Small intestine (tissue), 7 donors: Measurements from ENCODE around the gene ELF5. TPM values are rescaled to one million over a fixed set of nuclear protein-coding genes. Genes with fewer than 3 reads are reported as not detected.

Source experiments
- DNase-seq, 2 donors: peaks; one replicate each; pipeline versions ENCODE4 v3.0.0 to v3.0.0-alpha.2; 2013
- FAIRE-seq: peaks from 2 replicates; lab custom pipeline; 2012; peaks lifted over from hg19 to GRCh38; lab: Jason Lieb, UNC
- H3K27ac ChIP-seq, 3 donors: one replicate each; pipeline ENCODE4 v1.5.1; 2013; ENCODE audit warnings: low read length in 2 of 3, mild to moderate bottlenecking in 2 of 3, control low read depth in 1 of 3, inconsistent platforms in 1 of 3, low read depth in 1 of 3, moderate library complexity in 1 of 3
- H3K27me3 ChIP-seq, 3 donors: one replicate each; pipeline ENCODE4 v1.6.1; 2013; ENCODE audit warnings: low read length in 3 of 3, inconsistent platforms in 1 of 3; ENCODE audit not compliant: control insufficient read depth in 3 of 3, insufficient read depth in 3 of 3
- H3K36me3 ChIP-seq, 3 donors: one replicate each; pipeline ENCODE4 v1.6.1; 2013; ENCODE audit warnings: low read length in 3 of 3, inconsistent platforms in 1 of 3, low read depth in 1 of 3, mild to moderate bottlenecking in 1 of 3, moderate library complexity in 1 of 3; ENCODE audit not compliant: control insufficient read depth in 3 of 3, insufficient read depth in 2 of 3
- H3K4me1 ChIP-seq, 3 donors: one replicate each; pipeline ENCODE4 v1.6.1; 2013; ENCODE audit warnings: low read length in 2 of 3, inconsistent platforms in 1 of 3, low read depth in 1 of 3, mild to moderate bottlenecking in 1 of 3, moderate library complexity in 1 of 3; ENCODE audit not compliant: control insufficient read depth in 3 of 3, insufficient read depth in 2 of 3
- H3K4me3 ChIP-seq, 3 donors: one replicate each; pipeline ENCODE4 v1.5.1; 2013; ENCODE audit warnings: low read length in 3 of 3, control low read depth in 1 of 3, inconsistent platforms in 1 of 3, low read depth in 1 of 3, mild to moderate bottlenecking in 1 of 3, moderate library complexity in 1 of 3
- H3K9me3 ChIP-seq, 2 donors: one replicate each; pipeline ENCODE4 v1.6.1; 2013; ENCODE audit warnings: low read depth in 1 of 2, low read length in 1 of 2; ENCODE audit not compliant: control insufficient read depth in 2 of 2, insufficient read depth in 1 of 2
- WGBS, 3 donors: extraction: QIAGEN DNeasy Blood & Tissue Kit; methylation state at CpG; one replicate each; pipeline ENCODE4 v1.1.7; 2013; 5-methylcytosine and 5-hydroxymethylcytosine counted together
- polyA plus RNA-seq, 4 donors: library from polyadenylated mRNA; stranded (reverse) in 3 of 4; unstranded in 1 of 4; fragments of 200-250 nt in 3 of 4; fragments of 120-200 nt in 1 of 4; gene quantifications; one replicate each; pipeline versions ENCODE4 v1.2.1 to v1.2.3, GENCODE V29; 2013
- donor health status: healthy with polysubstance abuse.
- donor health status: control.
- donor health status: control.
- donor health status: Bipolar disorder and iron deficiency.
- donor health status: healthy.

The ELF5 gene
- polyA plus RNA-seq, 4 donors, result not detected

- Histone ChIP-seq H3K27ac (no peak overlapping the region), H3K4me1 (no peaks in the 10 kb centered on the region), H3K36me3 (no peaks in the 10 kb centered on the region), H3K4me3 (no peak overlapping the region), H3K9me3 (no peaks in the 10 kb centered on the region), H3K27me3 (no peaks in the 10 kb centered on the region)
- WGBS, 3 donors, result 80 to 91% (median 81%) methylated on average over 5 of the region's 5 CpGs
- DNase-seq, result no peak
- FAIRE-seq, result no peak
These were observed 6.0 kb downstream of the ELF5 start for GRCh38 chr11:34507610-34508009.

GRCh38 chr11:34507156-34507555, 6.4 kb downstream of the ELF5 start:
- Histone ChIP-seq H3K27ac (no peak overlapping the region), H3K9me3 (no peaks in the 10 kb centered on the region), H3K36me3 (no peaks in the 10 kb centered on the region), H3K27me3 (no peaks in the 10 kb centered on the region), H3K4me3 (no peak overlapping the region), H3K4me1 (no peaks in the 10 kb centered on the region)
- no peak for DNase-seq
- WGBS, 3 donors, result 80 to 92% (median 88%) methylated on average over 6 of the region's 6 CpGs
- no peak for FAIRE-seq

DNA sequence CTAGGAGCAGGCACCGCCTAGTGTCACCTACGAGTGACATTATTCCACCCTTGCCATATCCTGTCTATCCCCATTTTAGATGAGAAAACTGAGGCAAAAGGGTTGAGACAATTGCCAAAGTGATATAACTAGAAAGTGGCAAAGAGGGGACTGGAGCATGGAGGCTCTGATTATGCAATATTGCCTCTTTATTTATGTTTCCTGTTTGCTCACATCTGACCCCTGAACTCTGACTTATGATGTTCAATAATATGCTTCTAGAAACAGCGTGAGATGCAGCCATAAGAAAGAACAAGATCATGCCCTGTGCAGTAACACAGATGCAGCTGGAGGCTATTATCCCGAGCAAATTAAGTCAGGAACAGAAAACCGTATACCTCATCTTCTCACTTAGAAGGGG, 7.7 kb downstream of the ELF5 start:
- H3K4me1 ChIP-seq, result no peaks in the 10 kb centered on the region
- DNase-seq (no peak), FAIRE-seq (no peak)
- no peaks in the 10 kb centered on the region for H3K9me3 ChIP-seq
- H3K4me3 ChIP-seq, result no peak overlapping the region
- WGBS, 3 donors, result 77 to 79% (median 79%) methylated on average over 5 of the region's 5 CpGs
- H3K27ac ChIP-seq, result no peak overlapping the region
- H3K36me3 ChIP-seq, result no peaks in the 10 kb centered on the region
- H3K27me3 ChIP-seq, result no peaks in the 10 kb centered on the region

DNA sequence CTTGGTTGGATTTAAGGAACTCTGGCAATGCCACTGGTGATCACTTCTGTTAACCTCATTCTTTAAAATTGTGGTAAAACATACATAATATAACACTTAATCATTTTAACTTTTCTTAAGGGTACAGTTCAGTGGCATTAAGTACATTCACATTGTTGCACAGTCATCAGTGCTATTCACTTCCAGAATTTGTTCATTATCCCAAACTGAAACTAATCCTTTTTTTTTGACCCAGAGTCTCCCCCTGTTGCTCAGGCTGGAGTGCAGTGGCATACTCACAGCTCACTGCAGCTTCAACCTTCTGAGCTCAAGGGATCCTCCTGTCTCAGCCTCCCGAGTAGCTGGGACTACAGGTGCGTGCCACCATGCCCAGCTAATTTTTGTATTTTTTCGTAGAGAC, 10.6 kb downstream of the ELF5 start:
- WGBS, 3 donors, result 96 to 99% (median 96%) methylated on average over 3 of the region's 3 CpGs
- H3K9me3 ChIP-seq, result no peaks in the 10 kb centered on the region
- H3K27me3 ChIP-seq, result no peaks in the 10 kb centered on the region
- FAIRE-seq, result no peak
- no peak overlapping the region for H3K4me3 ChIP-seq
- H3K36me3 ChIP-seq, result no peaks in the 10 kb centered on the region
- no peak overlapping the region for H3K27ac ChIP-seq
- H3K4me1 ChIP-seq, result no peaks in the 10 kb centered on the region
- no peak for DNase-seq

- Histone ChIP-seq H3K9me3 (no peaks in the 10 kb centered on the region), H3K4me1 (no peaks in the 10 kb centered on the region), H3K36me3 (no peaks in the 10 kb centered on the region), H3K27me3 (no peaks in the 10 kb centered on the region), H3K27ac (no peak overlapping the region), H3K4me3 (no peak overlapping the region)
- DNase-seq (no peak), FAIRE-seq (no peak)
- WGBS, 3 donors, result 38 to 39% (median 38%) methylated on average over 2 of the region's 2 CpGs
These were observed 11.6 kb downstream of the ELF5 start for GRCh38 chr11:34501949-34502348.

- H3K36me3 ChIP-seq, result no peaks in the 10 kb centered on the region
- H3K27me3 ChIP-seq, result no peaks in the 10 kb centered on the region
- FAIRE-seq (no peak), DNase-seq (no peak)
- H3K4me3 ChIP-seq, result no peak overlapping the region
- H3K27ac ChIP-seq, result no peak overlapping the region
- H3K9me3 ChIP-seq, result no peaks in the 10 kb centered on the region
- H3K4me1 ChIP-seq, result no peaks in the 10 kb centered on the region
- WGBS, 3 donors, result 59 to 81% (median 71%) methylated on average over 4 of the region's 4 CpGs
These were observed 12.1 kb downstream of the ELF5 start for GRCh38 chr11:34501500-34501899.

DNA sequence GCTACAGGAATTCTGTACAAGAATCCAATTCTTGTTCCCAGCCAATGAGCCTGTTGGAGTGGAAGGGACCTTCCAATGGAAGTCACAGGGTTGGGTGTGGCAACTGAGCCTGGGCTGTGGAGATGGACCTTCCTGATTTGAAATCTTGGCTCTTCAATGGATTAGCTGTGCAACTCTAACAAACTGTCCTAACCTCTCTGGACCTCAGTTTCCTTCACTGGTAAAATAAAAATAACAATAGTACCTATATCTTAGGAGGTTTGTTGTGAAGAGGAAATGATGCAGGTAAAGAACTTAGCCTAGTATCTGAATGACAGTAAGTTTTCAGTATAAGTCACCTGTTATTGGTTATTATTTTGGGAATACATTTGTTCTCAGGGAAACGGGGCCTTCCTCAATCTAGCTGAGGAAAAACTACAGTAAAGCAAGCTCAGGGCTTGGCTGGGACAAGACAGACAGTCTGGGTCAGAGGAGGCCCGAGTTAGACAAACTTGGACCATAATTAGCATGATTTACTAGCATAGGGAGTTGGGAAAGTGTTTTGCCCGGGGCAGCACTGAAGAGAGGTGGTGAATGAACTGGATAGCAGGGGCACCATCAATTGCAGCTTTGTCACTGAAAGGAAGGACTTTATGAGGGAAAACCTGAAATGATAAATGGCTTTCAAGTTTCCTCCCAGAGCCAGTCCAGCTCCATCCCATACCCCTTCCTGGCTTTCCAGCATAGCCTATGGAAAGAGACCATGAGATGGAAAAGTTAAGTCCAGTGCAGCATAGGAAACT, 13.7 kb downstream of the ELF5 start:
- no peaks in the 10 kb centered on the region for H3K4me1 ChIP-seq
- FAIRE-seq (no peak), DNase-seq (no peak)
- no peak overlapping the region for H3K27ac ChIP-seq
- 71 to 82% (median 78%) methylated on average over 3 of the region's 3 CpGs for WGBS, 3 donors
- H3K27me3 ChIP-seq, result peaks cover 0 to 2% (median 0%) of the 10 kb centered on the region in 3 donors
- no peaks in the 10 kb centered on the region for H3K36me3 ChIP-seq
- H3K4me3 ChIP-seq, result no peak overlapping the region
- no peaks in the 10 kb centered on the region for H3K9me3 ChIP-seq

DNA sequence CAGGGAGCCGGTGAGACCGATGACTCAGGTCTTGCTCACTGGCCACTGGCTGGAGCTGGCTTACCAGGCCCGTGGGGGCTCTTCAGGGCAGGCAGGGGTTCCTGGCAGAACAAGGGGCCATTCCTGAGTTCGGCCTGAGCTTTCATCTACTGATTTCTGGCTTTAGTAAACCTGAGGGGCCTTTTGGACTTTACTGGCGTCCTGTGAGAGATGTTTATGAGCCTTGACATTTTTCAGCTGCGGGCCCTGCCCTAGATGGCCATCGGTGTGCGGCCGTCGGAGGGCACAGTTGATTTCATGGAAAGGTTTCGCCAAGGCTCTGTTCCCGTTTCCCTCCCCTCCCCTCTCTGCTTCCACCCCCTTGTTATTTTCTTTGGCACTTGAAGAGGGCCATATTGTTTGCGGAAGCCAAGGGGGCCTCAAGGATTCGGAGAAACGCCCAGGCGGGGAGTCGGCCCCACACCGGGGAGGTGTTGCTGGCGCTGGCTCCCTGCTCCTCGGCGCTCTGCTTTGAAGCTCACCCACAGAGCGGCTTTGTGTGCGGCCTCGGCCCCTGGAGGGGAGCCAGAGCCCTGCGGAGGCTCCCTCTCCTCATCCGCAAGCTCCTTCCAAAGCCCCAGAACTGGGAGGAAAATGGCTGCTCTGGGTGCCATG, 17.7 kb downstream of the ELF5 start:
- Histone ChIP-seq H3K9me3 (no peaks in the 10 kb centered on the region), H3K27me3 (peaks cover 0 to 3% (median 0%) of the 10 kb centered on the region in 3 donors), H3K4me1 (no peaks in the 10 kb centered on the region), H3K36me3 (no peaks in the 10 kb centered on the region), H3K27ac (no peak overlapping the region), H3K4me3 (no peak overlapping the region)
- WGBS, 3 donors, result 73 to 80% (median 77%) methylated on average over 26 of the region's 26 CpGs
- FAIRE-seq (no peak), DNase-seq (no peak)
